C4-2B (cell line): ENCODE data around the gene PCDHB11.
"Not testable (repeated sequence)": the region's sequence is repeated elsewhere in the genome, so short reads cannot be mapped to it uniquely, and the experiment has no call there.

Experiments used
- CTCF ChIP-seq: fragments of 450-650 bp; conservative IDR thresholded peaks from 2 replicates; pipeline ENCODE4 v1.5.1; 2017; ENCODE audit warnings: mild to moderate bottlenecking
- ZFX ChIP-seq: fragments of 450-650 bp; IDR thresholded peaks from 2 replicates; pipeline ENCODE4 v1.6.1; 2017

- TF ChIP-seq ZFX, CTCF: not testable (repeated sequence)
Measured at GRCh38 chr5:141157356-141157755, 42.1 kb upstream of the PCDHB11 start.
